IPS-18a (cell line): ENCODE measurements around the gene KLF5.
A peak's percentile ranks its signal among the peaks of the same experiment; 100 is the strongest.
"Not testable (repeated sequence)": the region's sequence is repeated elsewhere in the genome, so short reads cannot be mapped to it uniquely, and the experiment has no call there.

Source experiments
- H3K27ac ChIP-seq: one replicate; pipeline ENCODE4 v1.5.1; 2013; ENCODE audit warnings: low read length
- H3K27me3 ChIP-seq: one replicate; pipeline ENCODE4 v1.6.1; 2013; ENCODE audit warnings: mild to moderate bottlenecking, low read length; ENCODE audit not compliant: control insufficient read depth, insufficient read depth
- H3K36me3 ChIP-seq: one replicate; pipeline ENCODE4 v1.6.1; 2013; ENCODE audit warnings: low read depth, low read length; ENCODE audit not compliant: control insufficient read depth
- H3K4me1 ChIP-seq: one replicate; pipeline ENCODE4 v1.6.1; 2013; ENCODE audit warnings: low read depth, low read length; ENCODE audit not compliant: control insufficient read depth
- H3K4me3 ChIP-seq: one replicate; pipeline ENCODE4 v1.5.1; 2013; ENCODE audit warnings: low read length
- H3K9ac ChIP-seq: one replicate; pipeline ENCODE4 v1.6.1; 2013; ENCODE audit warnings: mild to moderate bottlenecking, low read length, moderate library complexity
- H3K9me3 ChIP-seq: one replicate; pipeline ENCODE4 v1.6.1; 2013; ENCODE audit warnings: low read depth, low read length; ENCODE audit not compliant: control insufficient read depth

The KLF5 gene

DNA sequence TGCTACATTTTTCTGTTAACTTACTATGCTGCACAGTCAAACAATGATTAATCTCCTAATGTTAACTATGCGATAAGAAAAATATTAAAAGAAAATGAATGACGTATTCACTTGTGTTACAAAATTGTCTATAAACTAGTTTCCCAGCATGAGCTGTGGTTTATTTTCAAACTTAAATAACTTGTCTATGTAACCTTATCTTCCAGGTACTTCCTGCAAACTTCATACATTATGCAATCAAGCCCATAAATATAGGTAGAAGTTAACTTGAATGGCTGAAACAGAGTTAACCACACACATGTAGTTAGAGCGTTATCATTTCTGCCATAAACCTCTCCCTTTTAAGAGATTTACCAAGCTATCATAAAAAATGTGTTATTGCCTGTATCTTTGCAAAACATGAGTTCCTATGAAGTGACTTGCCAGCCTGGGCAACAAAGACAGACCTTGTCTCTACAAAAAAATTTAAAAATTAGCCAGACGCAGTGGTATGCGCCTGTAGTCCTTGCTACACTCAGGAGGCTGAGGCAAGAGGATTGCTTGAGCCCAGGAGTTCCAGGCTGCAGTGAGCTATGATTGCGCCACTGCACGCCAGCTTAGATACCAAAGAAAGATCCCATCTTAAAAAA lies 17.7 kb upstream of the KLF5 start:
- H3K27ac ChIP-seq = no peak overlapping the region
- H3K9me3 ChIP-seq = no peaks in the 10 kb centered on the region

DNA sequence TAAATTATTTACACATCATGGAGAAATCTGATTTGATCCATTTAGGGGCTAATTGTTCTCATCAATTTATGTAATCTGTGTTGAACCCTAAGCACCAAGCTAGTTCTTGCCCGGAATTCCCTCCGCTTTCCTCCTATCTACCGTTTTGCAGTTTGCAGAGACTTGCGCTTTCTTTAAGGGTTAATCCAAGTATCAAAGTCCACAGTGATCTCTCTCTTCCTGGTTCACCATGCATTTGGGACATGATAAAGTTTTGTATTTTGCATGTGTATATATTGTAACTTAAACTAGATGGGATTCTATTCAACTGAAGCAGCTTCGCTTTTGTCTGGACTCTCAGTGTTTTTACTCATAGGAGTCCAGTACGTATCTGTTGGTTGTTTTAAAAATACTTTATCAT lies 13.8 kb upstream of the KLF5 start:
- H3K4me3 ChIP-seq = no peak overlapping the region
- no peaks in the 10 kb centered on the region for H3K36me3 ChIP-seq
- H3K4me1 ChIP-seq = peaks cover 6% of the 10 kb centered on the region
- H3K9ac ChIP-seq = no peak overlapping the region
- H3K27me3 ChIP-seq = no peaks in the 10 kb centered on the region
- no peaks in the 10 kb centered on the region for H3K9me3 ChIP-seq
- no peak overlapping the region for H3K27ac ChIP-seq

More for the DNA sequence above, 17.7 kb upstream of the KLF5 start:
- H3K27me3 ChIP-seq = no peaks in the 10 kb centered on the region
- peaks cover 12% of the 10 kb centered on the region for H3K4me1 ChIP-seq
- no peak overlapping the region for H3K4me3 ChIP-seq
- no peak overlapping the region for H3K9ac ChIP-seq
- H3K36me3 ChIP-seq = no peaks in the 10 kb centered on the region

DNA sequence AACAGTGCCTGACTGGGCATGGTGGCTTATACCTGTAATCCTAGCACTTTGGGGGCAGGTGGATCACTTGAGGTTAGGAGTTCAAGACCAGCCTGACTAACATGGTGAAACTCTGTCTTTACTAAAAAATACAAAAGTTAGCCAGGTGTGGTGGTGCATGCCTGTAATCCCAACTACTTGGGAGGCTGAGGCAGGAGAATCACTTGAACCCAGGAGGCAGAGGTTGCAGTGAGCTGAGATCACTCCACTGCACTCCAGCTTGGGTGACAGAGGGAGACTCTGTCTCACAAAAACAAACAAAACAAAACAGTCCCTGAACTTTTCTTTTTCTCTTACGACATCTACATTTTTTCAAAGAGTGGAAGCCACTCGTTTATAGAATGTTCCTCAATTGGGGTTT lies 10.2 kb upstream of the KLF5 start:
- not testable (repeated sequence) for H3K9ac ChIP-seq

DNA sequence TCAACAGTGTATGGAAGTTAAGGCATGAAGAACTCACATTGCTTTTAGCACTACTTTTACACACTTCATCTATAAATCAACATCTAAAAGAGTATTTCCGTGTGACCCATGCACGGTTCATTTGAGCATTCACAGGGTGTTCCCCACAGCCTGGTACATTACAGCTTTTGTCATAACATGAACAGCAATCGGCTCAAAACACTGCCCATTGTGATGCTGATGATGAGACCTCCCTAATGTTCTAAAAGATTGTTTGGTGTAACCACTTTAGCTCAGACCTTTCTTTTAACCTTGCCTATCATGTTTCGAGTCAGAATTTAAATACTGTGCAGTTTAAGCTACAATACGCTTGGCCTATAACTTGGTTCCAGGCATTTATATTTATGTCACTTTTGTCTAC lies 4.1 kb upstream of the KLF5 start:
- Histone ChIP-seq H3K4me1 (peaks cover 16% of the 10 kb centered on the region), H3K27ac (no peak overlapping the region), H3K4me3 (no peak overlapping the region), H3K36me3 (no peaks in the 10 kb centered on the region), H3K9me3 (no peaks in the 10 kb centered on the region), H3K27me3 (peaks cover 28% of the 10 kb centered on the region), H3K9ac (no peak overlapping the region)

More for the DNA sequence above, 10.2 kb upstream of the KLF5 start:
- H3K27me3 ChIP-seq, H3K36me3 ChIP-seq, H3K4me1 ChIP-seq, H3K9me3 ChIP-seq, H3K4me3 ChIP-seq, H3K27ac ChIP-seq: not testable (repeated sequence)

DNA sequence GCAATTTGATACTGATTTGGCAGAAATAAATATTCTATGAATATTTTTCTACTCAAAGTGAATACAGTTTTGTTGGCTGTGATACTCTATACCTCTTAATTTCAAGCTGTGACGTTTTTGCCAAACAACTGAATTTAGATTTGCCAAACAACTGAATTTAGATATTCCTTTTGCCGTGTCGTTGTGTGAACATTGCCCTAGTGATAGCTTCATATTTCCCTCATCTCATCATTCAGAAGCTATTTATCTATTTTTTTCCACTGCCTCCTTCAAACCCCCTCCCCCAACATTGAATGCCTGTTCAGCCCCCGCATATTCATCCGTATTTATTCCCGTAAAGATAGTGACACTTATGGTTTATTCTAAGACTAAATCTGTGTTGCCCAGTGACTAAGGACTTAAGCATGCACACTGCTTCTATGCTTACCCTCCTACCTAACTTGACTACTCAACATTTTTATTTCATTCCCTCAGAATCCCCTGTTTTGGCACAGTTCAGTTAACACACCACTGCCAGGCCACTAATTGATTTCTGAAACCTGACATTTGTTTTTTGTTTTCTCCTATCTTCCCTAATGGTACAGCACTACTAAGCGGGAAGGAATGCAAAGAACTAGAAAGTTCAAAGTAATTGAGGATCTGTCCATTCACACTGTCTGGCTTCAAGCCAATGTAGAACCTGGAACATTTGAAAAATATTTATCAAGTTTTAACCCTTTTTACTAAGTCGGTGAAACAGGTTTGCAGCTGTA lies 2.8 kb upstream of the KLF5 start:
- H3K9ac ChIP-seq = no peak overlapping the region
- no peaks in the 10 kb centered on the region for H3K9me3 ChIP-seq
- no peak overlapping the region for H3K27ac ChIP-seq
- peaks cover 41% of the 10 kb centered on the region for H3K27me3 ChIP-seq
- H3K36me3 ChIP-seq = no peaks in the 10 kb centered on the region
- H3K4me1 ChIP-seq = peaks cover 24% of the 10 kb centered on the region
- no peak overlapping the region for H3K4me3 ChIP-seq

DNA sequence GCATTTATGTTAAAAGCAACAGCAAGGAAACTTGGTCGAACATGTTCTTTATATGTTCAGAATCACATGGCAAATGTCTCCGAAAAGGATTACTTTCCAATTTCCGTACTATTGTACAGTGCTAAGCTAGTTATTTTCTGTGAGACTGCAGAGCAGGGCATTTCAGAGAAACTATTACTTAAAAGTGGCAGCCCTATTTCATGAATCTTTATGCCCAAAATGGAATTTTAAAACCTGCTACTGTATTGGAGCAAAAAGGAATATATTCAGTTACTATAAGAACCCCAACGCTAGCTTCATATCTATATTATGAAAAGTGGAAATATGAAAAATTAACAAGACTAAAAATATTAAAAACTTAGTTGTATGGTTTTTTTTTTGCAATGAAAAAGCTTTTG lies 2.2 kb upstream of the KLF5 start:
- no peak overlapping the region for H3K4me3 ChIP-seq
- peaks cover 25% of the 10 kb centered on the region for H3K4me1 ChIP-seq
- H3K27ac ChIP-seq = no peak overlapping the region

DNA sequence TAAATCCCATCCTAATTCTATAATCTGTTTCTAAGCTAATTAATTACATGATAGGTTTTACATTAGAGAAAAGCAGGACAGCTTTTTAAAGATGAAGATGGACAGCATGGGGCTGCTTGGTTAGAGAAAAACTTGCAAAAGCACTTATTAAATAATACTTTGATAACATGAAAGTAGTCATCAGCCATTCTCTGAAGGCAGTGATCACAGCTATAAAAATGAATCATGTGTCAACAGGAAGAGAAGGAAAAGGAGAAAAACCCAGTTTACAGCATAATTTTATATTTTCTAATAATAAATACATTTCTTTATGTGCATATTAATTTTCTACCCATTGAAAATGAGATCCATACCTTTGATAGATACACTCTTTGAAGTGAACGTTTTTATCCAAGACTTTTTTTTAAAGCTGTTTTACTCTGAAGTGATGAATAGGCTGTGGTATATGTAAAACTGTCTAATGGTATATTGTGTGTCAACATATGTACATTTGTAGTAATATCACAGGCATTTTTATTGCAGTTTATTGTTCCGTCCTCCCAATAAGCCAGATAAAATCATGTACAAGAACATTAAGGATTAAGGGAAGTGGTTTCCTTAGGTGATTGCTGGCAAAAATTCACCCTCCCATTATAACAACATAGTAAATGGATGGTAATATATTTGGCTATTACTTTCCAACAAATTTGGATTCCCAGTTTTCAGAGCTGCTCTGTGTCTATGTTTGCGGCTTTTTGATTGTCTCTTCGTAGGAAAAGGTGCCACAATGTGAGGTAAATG lies 1.3 kb upstream of the KLF5 start:
- Histone ChIP-seq H3K27ac (no peak overlapping the region), H3K4me3 (no peak overlapping the region), H3K9me3 (no peaks in the 10 kb centered on the region), H3K9ac (no peak overlapping the region), H3K36me3 (no peaks in the 10 kb centered on the region), H3K27me3 (peaks cover 56% of the 10 kb centered on the region), H3K4me1 (peaks cover 29% of the 10 kb centered on the region)

More for the DNA sequence above, 2.2 kb upstream of the KLF5 start:
- Histone ChIP-seq H3K9ac (no peak overlapping the region), H3K9me3 (no peaks in the 10 kb centered on the region), H3K27me3 (peaks cover 47% of the 10 kb centered on the region), H3K36me3 (no peaks in the 10 kb centered on the region)

DNA sequence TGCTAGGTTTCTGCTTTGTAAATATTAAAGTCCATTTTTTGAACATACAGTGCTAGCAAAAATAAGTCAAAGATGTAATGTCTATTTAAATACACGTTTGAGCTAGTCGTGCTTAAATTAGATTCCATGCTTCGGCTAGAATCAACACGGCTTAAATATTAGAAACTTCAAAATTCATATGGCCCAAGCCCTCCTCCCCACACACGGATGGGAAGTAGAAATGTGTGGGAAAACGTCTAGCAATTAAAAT lies 816 bp upstream of the KLF5 start:
- peaks cover 61% of the 10 kb centered on the region for H3K27me3 ChIP-seq
- H3K4me1 ChIP-seq = peaks cover 29% of the 10 kb centered on the region
- no peaks in the 10 kb centered on the region for H3K36me3 ChIP-seq
- H3K9ac ChIP-seq = no peak overlapping the region
- no peaks in the 10 kb centered on the region for H3K9me3 ChIP-seq
- no peak overlapping the region for H3K27ac ChIP-seq
- H3K4me3 ChIP-seq = peak overlapping the region; percentile 68

DNA sequence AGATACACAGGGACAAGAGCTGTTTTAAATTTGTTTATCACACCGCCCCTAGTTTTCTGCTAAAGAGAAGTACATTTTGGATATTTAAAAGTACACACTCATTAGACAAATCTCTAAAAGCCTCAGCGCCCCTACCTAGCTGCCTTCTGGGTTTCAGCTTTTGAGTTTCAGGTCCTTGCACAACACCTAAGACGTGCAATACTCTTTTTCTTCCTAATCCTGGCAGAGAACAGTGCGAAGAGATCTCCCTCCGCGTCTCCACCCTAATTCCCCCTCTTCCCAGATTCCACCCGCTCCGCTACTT lies 421 bp upstream of the KLF5 start:
- H3K9ac ChIP-seq = peak overlapping the region; percentile 25
- no peak overlapping the region for H3K27ac ChIP-seq
- peak overlapping the region; percentile 68 for H3K4me3 ChIP-seq
- peaks cover 33% of the 10 kb centered on the region for H3K4me1 ChIP-seq
- H3K9me3 ChIP-seq = no peaks in the 10 kb centered on the region
- H3K27me3 ChIP-seq = peaks cover 65% of the 10 kb centered on the region
- no peaks in the 10 kb centered on the region for H3K36me3 ChIP-seq

DNA sequence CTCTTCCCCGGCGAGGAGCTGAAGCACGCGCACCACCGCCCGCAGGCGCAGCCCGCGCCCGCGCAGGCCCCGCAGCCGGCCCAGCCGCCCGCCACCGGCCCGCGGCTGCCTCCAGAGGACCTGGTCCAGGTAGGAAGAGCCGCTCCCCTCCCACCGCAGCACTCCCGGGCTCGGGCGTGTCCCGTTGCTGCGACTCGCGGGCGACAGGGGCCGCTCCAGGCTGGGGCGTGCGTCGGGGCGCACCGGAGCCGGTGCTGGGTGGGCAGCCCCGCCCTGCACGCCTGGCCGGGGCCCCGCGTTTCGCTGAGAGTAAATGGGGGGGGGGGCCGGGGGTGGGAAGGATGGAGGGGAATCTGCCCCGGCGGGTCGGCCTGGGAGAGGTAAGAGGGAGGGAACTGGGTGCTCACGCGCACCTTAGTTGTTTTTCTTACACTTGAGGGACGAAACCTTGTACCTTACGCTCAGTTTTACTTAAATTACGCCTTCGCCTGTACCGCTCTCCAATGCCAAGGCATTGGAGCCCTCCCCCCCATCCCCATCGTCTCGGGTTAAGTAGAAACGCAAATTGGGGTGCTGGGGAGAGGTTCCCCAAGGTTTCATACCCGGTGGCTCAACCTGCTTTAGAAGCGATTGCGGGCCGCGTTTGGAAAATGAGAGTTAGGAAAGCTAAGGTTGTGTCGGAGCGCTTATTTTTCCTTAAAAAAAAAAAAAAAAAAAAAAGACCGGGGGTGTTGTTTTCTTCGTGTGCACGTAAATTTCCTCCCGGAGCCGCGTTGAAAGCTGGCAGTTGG lies 850 bp downstream of the KLF5 start:
- peak overlapping the region; percentile 68 for H3K4me3 ChIP-seq
- H3K27ac ChIP-seq = no peak overlapping the region
- peaks cover 40% of the 10 kb centered on the region for H3K4me1 ChIP-seq
- peaks cover 77% of the 10 kb centered on the region for H3K27me3 ChIP-seq
- no peak overlapping the region for H3K9ac ChIP-seq
- H3K9me3 ChIP-seq = no peaks in the 10 kb centered on the region
- H3K36me3 ChIP-seq = no peaks in the 10 kb centered on the region

DNA sequence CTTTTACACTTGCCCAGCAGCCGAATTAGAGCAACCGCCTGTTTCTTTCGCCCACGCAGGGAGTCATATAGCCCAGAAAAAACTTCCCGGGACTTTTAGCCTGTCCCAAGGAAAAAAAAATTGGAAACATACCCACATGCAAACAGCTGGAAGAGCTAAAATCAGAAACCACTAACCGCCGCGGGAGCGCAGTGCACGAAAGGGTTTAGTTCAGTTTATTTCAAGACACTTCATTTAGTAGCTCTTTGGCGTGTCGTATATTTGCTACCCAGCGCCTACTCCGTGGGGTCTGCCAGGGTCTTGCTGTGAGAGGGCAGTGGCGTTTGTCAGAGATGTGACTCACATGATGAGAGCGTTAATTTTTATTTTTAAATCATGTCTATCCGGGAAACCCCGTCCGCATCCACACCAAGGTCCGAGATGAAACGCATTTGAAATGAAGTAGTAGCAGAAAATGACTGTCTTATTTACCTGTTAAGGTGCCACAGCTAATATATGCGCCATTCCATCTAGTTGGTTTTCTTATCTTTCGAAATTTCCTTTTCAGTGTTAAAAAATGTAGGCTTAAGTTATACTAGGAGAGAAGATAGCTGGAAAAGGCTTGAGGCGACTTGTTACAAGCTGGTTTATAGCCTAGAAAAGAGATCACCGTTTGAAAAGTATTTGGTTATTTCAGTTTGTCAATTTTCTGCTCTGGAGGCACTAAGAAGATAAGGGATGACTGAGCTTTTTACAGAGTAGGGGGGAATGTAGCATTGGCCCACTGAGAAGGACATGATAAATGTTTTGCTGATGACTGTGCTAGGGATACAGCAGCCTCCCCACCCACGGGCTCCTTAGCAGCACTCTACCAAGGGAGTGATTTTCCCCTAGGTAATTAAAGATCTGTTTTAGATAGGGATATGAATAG lies 1.7 kb downstream of the KLF5 start:
- Histone ChIP-seq H3K4me1 (peaks cover 40% of the 10 kb centered on the region), H3K9ac (no peak overlapping the region), H3K27ac (no peak overlapping the region), H3K27me3 (peaks cover 85% of the 10 kb centered on the region), H3K4me3 (peak overlapping the region; percentile 68), H3K36me3 (no peaks in the 10 kb centered on the region), H3K9me3 (no peaks in the 10 kb centered on the region)
